ENCODE results near the gene OR12D1. TPM values are rescaled to one million over a fixed set of nuclear protein-coding genes. Genes with fewer than 3 reads are reported as not detected.
"Not testable (repeated sequence)": the region's sequence is repeated elsewhere in the genome, so short reads cannot be mapped to it uniquely, and the experiment has no call there.

Gene OR12D1
- total RNA-seq: not detected
- long read RNA-seq: 0 reads

DNA sequence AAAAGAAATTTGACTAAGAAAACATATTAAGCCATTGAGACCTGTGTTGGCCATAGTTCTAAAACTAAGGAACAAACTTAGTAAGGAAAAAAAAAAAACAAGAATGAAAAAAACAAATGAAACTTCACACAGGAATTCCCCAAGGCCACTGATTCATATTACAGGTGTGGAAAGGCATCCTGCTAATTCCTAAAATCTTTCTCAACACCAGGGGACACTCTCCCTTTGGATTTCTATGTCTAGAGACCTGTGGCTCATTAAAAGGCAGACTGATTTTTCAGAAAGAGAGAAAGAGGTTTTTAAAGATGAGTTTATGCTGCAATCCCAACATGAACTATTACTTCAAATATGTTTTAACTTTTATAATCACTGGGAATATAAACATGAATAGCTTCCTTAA lies at the start of gene OR12D1:
Gene OR12D1, plus strand, starts transcription at position 341 of the 400 bp plus-strand sequence.
- DNase-seq (ENCODE audit: low spot score): no peak

DNA sequence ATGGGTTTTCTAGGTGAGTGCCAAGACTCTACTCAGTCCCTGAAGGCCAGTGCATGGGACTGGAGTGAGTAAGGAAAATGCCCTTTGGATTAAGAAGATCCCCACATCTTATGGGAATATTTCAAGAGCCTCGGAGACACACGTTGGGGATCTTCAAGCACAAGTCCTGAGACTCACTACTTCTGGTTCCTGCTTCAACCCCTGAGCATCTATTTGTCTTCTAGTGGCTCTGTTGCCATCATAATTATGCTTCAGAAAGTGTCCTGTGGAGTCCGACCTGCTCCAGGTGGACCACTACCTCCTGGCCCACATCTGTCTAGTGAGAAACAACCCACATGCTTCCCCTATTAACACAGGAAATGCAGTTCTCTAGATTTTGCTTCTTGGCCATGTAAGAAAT lies 46.0 kb upstream of the OR12D1 start, which contains the start of gene OR5V1:
Gene OR5V1, minus strand, starts transcription at position 101 of the 400 bp plus-strand sequence. CDS start 12,670 bp downstream, outside the sequence.
- no peak for DNase-seq (ENCODE audit: low spot score)

DNA sequence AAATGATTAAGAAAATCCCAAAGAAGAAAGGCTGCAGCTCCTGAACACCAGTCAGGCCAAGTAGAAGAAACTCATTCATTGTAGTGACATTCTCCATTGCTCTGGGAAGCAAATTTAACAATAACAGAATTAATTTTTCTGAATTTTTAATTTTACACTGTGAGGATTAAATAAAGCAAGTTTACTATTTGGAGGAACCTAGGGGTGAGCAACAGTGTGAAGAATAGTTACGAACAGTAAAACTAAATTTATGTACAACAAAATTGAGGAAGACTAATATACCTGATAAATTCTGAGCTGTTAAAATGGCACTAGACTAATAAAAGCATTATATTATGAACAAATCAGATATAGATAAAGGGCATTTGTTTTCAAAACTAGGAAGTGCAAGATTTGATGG lies 39.5 kb upstream of the OR12D1 start, which contains the start of gene OR12D3:
Gene OR12D3, minus strand, starts transcription at position 101 of the 400 bp plus-strand sequence. Its CDS starts 4 bp downstream, at position 97.
- DNase-seq (ENCODE audit: low spot score): no peak

DNA sequence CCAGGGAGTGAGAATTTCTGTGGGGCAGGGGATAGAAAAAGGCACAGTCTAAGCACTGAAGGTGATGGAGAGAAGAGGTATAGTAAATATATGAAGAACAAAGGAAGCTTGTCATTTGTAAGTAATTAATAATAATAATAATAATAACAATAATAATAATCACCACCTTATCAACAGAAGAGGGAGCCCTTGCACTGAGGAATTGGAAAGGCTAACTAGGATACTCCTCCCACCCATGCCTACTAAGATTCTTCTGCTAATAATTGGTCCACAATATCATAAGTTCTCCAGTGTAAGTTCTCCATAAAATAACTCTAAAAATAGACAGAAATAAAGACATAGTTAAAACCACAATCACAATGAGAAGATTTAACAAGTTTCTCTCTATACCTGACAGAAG lies 38.7 kb upstream of the OR12D1 start:
- DNase-seq (ENCODE audit: low spot score): no peak

DNA sequence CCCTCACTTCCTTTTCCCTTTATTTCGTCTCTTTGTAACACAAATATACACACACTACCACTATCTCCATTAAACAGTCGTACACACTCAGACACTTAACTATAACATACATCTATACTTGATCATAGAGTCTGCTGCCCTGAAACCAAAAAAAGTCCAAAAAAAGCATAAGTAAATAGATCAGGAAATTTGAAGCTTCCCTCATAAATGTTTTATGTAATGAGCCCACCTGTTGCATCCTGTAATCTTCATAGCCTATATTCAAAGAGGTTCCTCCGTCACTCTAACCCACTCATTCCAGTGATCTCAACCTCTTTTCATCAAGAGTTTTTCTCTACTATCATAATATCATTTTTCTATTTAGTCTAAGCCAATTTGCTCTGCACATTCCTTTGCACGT lies 26.2 kb upstream of the OR12D1 start:
- no peak for DNase-seq (ENCODE audit: low spot score)

DNA sequence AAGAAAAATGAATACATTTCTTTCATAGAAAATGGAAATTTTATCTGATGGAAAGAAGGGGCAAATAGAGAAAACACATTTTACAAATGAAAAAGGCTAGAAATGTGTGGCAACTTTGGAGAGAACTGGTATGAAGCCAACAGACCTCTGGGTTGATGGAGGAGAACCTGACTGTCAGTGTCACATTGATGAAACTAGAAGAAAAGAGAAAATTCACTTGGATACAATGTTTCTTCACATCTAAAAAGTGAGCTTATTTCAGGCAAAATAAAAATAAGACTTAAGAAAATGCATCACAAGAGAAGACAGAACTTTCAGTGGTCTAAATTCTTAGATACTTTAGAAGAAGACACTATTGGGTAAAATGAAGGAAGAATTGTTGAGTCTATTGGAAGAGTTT lies 19.4 kb upstream of the OR12D1 start, which contains the start of gene OR12D2:
Gene OR12D2, plus strand, starts transcription at position 301 of the 400 bp plus-strand sequence. CDS start 1,069 bp downstream, outside the sequence.
- no peak for DNase-seq (ENCODE audit: low spot score)

DNA sequence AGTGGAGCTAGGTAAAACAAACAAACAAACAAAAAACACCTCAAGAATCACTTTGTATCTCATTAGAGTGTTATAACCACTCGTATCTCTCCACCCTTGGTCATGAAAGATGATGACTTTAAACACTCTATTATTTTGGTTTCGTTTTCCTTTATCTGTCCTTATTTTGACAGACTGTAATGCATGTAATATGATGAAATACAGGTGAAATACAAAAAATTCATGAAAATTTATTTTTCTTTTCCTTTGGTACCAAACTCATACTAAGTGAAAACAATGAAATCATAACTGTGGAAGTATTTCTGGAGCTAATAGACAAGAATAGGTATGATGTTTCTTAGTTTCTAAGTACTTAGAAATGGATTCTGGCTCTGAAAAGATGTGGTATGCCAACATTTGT lies 15.2 kb upstream of the OR12D1 start:
- DNase-seq (ENCODE audit: low spot score): no peak

DNA sequence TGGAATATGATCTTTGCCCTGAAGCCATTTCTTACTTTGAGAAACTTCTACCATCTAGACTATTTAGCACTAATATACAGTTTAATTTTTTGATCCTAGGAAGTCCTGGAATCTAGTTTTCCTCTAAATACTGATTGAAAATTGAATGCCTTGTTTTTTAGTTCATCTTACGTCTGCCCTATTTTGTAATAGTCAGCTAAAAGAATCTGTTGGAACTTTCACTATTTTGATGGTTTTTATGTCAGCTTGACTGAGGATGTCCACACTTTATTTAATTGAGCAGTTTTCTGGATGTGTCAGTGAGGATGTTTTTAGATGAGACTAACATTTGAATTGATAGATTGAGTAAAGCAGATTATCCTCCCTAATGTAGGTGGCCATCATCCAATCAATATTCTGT lies 10.9 kb upstream of the OR12D1 start:
- DNase-seq (ENCODE audit: low spot score): no peak

DNA sequence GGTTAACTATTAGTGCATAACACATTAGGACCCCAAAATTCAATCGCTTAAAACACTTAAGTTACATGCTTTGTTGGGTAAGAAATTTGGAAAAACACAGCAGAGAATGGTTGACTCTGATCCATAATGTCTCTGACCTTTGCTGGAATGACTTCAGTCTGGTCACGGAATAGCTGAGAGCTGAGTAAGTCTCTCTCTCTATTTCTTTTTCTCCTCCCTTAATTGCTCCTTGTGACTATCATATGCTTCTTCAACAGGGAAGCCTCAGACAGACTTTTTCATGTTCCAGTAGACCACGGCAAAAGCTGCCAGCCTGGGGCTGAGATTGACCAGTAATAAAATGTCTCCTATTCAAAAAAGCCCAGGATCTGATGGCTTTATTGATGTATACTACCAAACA lies 4.8 kb downstream of the OR12D1 start:
- DNase-seq (ENCODE audit: low spot score): no peak

DNA sequence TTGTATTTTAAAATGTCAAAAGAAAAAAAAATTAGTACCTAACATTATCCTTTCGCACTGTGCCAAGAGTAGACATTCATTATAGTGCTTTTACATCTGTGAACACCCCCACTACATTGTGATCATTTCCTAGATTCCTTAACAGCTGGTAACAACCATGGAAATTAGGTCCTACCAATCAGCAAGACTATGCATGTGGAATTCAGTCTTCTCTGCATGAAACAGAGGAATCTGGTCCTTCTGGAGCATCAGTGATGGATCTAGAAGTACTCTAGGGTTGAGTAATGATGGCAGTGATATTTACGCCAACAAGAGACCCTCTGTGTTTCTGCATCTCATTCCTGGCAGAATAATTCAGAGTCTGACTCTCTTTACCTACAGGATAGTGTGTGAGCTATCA lies 9.4 kb downstream of the OR12D1 start:
- DNase-seq (ENCODE audit: low spot score): no peak

DNA sequence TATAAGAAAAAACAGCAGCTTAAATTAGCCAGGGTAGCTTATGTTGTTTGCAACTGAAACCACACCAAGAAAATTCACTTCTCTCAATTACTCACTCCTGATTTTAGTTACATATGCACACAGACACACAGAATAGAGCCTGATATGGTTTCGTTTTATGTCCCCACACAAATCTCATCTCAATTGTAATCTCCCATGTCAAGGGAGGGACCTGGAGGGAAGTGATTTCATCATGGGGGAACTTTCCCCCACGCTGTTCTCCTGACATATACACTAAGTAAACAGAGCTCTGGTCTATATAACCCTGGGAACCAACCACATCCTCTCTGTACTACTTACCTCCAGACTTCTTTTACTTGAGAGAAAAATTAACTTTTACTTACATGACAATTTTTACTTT lies 9.8 kb downstream of the OR12D1 start:
- DNase-seq (ENCODE audit: low spot score): no peak

DNA sequence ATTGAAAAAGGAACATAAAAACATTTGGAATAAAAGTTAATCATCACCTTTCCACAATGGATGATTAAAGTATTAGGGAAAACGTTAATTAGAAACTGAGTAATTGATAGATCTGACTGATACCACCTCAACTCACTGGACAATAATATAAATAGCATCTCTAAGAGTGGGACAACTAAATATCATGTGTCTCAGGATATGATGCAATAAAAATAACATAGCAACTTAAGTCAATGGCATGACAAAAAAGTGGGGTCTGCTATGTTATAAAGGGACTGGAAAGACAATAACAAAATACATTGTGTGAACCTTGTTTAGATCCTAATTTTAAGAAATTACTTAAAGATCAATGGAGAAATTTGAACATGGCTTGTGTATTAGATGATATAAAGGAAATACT lies 10.3 kb downstream of the OR12D1 start:
- no peak for DNase-seq (ENCODE audit: low spot score)

DNA sequence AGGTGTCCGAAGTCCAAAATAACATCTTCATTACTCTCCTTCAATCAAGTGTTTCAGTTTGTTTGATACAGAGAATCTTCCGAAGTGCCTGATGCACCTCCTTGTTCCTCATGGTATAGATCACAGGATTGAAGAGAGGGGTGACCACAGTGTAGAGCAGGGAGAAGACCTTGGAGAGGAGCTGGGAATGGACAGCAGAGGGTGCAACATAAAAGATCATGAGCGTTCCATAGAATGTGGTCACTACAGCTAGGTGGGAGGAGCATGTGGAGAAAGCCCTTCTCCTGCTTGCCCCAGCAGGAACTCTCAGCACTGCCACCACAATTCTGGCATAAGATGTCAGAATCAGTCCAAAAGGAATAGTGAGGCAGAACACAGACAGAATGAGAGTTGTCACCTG lies 11.9 kb downstream of the OR12D1 start:
- no peak for DNase-seq (ENCODE audit: low spot score)

DNA sequence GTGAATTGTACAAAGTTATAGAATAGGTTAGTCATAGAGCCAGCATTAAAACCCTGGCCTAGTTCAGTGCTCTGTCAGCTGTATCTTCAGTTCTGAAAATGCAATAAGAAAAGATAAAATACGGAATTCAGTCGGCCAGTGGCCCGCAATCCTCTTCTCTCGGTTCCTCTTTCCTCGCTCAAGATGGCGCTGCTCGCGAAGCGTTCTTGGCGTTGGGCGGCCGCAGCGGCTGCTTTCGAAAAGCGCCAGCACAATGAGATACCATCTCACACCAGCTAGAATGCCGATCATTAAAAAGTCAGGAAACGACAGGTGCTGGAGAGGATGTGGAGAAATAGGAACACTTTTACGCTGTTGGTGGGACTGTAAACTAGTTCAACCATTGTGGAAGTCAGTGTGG lies 22.0 kb downstream of the OR12D1 start:
- not testable (repeated sequence) for DNase-seq (ENCODE audit: low spot score)

DNA sequence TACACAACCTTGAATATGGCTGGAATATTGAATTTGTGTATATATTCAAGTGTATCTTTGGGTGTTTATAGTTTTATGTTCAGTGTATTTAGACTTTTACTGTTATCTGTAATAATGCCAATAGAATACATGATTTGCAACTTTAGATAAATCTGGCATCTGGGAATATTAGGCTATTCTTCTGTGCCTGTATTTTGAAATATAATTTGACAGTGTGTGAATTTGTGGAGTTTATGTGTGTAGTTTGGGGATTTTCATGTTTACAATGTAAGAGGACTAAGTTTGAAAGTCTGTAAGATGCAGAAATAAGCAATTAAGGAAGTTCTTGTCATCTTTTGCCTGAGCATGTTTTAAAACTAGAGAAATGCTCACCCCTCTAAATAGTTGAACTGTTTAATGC lies 24.3 kb downstream of the OR12D1 start, which contains the start of gene OR10C1:
Gene OR10C1, plus strand, starts transcription at position 301 of the 400 bp plus-strand sequence. CDS start 710 bp downstream, outside the sequence.
- no peak for DNase-seq (ENCODE audit: low spot score)

DNA sequence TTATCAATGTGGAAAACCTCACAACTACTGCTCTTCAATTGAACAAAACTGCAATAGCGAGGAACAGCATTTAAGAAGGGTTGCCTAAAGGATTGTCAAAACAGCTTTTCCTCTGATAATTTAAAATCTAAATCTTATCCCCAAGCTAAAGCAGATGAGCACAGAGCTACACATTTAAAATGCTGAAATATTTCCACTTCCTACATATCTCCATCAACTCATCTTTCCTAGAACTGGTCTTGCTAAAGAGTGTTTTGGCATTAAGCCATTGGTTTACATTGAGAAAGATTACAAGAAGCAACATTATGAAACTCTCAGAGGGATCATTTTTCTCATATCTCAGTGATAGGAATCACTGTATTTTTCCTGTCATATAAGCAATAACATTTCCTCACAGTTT lies 28.0 kb downstream of the OR12D1 start:
- DNase-seq (ENCODE audit: low spot score): no peak

DNA sequence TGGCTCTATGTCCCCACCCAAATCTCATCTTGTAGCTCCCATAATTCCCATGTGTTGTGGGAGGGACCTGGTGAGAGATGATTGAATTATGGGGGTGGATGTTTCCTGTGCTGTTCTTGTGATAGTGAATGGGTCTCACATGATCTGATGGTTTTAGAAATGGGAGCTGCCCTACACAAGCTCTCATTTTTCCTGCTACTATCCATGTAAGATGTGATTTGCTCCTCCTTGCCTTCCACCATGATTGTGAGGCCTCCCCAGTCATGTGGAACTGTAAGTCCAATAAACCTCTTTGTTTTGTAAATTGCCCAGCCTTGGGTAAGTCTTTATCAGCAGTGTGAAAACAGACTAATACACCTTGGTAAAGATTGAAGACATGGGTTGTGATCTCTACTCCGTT lies 29.3 kb downstream of the OR12D1 start:
- not testable (repeated sequence) for DNase-seq (ENCODE audit: low spot score)

DNA sequence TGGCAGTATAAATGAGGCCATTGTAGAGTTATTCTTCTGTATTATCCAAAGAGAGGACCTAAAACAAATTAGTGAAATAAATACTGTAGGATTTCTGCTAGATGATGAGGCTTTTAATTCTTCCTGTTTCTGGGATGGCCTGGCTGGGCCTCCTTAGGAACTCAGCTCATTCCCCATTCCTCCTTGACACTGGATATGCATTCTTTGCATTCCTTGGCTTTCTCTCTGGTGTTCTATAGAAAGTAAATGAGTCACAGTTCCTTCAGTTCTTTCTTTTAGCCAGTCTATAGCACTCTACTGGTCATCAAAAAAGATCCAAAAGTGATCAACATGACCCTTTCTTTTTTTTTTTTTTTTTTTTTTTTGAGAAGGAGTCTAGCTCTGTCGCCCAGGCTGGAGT lies 32.9 kb downstream of the OR12D1 start:
- no peak for DNase-seq (ENCODE audit: low spot score)

DNA sequence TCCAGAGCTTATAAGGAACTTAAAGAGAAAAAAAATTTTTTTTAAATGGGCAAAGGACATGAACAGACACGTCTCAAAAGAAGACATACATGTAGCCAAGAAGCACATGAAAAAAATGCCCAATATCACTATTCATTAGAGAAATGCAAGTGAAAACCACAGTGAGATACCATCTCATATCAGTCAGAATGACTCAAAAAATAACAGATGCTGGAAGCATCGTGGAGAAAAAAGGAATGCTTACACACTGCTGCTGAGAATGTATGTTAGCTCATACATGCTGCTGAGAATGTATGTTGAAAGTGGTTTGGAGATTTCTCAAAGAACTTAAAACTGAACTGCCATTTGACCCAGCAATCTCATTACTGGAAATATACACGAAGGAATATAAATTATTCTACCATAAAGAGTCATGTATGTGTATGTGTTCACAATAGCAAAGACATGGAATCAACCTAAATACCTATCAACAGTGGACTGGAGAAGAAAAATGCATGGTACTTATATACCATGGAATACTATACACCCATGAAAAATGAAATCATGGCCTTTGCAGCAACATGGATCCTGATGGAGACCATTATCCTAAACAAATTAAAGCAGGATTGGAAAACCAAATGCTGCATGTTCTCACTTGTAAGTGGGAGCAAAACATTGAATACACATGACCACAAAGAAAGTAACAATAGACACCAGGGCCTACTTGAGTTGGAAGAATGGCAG lies 36.9 kb downstream of the OR12D1 start:
- no peak for DNase-seq (ENCODE audit: low spot score)

DNA sequence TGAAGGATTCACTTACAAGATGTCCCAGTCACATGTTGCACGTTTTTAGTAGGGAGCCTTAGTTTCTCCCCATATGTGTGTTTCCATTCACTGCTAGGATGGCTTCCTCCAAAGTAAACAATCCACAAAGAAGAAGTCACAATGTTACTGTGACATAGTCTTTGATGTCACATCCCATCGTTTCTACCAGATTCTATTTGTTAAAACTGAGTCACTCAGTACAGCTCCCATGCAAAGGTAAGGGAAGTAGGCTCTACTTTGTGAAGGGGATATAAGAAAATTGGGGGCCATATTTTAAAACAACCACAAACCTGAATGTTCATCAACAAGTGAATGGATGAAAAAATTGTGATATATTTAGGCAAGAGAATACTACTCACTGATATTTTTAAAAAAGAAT lies 42.2 kb downstream of the OR12D1 start, which contains the start of the genes OR11A1 and OR2H1:
Gene OR11A1, minus strand, starts transcription at position 101 of the 400 bp plus-strand sequence. CDS start 29,430 bp downstream, outside the sequence.
Gene OR2H1, plus strand, starts transcription at position 185 of the 400 bp plus-strand sequence. CDS start 4,615 bp downstream, outside the sequence.
- no peak for DNase-seq (ENCODE audit: low spot score)

DNA sequence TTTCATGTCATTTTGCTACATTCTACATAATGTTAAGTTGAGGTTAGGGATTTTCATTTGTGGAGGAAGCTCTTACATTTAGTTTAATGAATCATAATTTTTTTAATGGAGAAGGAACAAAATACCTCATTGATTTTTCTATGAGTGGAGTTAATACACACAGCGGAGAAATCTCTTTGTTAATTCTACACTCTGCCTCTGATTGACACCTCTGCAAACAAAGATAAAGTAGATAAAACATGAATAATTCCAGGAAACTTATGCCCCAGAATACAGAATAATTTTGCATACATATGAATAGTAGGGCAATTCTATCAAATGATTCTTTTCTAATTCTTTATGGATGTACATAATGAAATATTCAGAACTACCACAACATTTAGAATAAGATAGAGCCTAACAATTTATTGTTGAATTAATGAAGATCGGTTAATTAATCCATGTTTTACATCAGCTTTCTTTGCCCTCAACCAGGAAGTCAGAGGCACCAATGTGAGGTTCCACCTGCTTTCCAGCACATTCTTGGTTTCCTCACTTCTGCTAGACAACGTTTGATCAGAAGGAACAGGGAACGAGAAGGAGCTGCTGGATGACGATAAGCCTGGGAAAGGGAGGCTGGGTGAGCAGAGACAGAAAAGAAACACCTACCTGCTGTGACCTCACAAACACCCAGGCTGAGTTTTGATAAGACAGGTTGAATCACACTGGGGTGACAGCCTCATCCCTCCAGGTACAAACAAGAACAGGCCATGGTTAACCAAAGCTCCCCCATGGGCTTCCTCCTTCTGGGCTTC lies 46.5 kb downstream of the OR12D1 start:
- no peak for DNase-seq (ENCODE audit: low spot score)

DNA sequence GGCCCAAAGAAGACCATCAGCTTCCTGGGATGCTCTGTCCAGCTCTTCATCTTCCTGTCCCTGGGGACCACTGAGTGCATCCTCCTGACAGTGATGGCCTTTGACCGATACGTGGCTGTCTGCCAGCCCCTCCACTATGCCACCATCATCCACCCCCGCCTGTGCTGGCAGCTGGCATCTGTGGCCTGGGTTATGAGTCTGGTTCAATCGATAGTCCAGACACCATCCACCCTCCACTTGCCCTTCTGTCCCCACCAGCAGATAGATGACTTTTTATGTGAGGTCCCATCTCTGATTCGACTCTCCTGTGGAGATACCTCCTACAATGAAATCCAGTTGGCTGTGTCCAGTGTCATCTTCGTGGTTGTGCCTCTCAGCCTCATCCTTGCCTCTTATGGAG lies 47.3 kb downstream of the OR12D1 start:
- no peak for DNase-seq (ENCODE audit: low spot score)
